ENCODE measurements around the gene CDKN2B-AS1. TPM values are rescaled to one million over a fixed set of nuclear protein-coding genes. Genes with fewer than 3 reads are reported as not detected.

The CDKN2B-AS1 gene
- total RNA-seq, 2 experiments from 2014 or later = 0.41 to 0.81 TPM

GRCh38 chr9:21967702-21968101 lies 26.9 kb upstream of the CDKN2B-AS1 start:
- intact Hi-C loops (cut with micrococcal nuclease) = loop anchor here (5.0 kb wide), 1 partner anchor 40 kb away; the partner anchor contains the start of gene CDKN2B
- H3K27me3 Mint-ChIP-seq = peaks cover 92% of the 10 kb centered on the region
- ATAC-seq (no peak), DNase-seq (no peak)
- peaks cover 9% of the 10 kb centered on the region for H3K4me1 Mint-ChIP-seq (ENCODE audit: low read depth)
- peaks cover 15% of the 10 kb centered on the region for H3K9me3 Mint-ChIP-seq
- peaks cover 15% of the 10 kb centered on the region for H3K36me3 Mint-ChIP-seq (ENCODE audit: low read depth)
- H3K27ac Mint-ChIP-seq = no peak overlapping the region
- TF ChIP-seq CTCF (IDR thresholded peaks at IDR 0.05) = no peak
- ChIA-PET CTCF (interaction anchor here (1.0 to 3.0 kb wide), 4 partner anchors 40 to 279 kb away, joined by 3 to 23 read pairs (median 5); partner anchors contain the start of gene CDKN2B), POLR2A (interaction anchor here (0.7 to 1.2 kb wide), 2 partner anchors 27 to 642 kb away, joined by 3 read pairs; partner anchors contain the start of genes CDKN2A and CDKN2B-AS1)
- H3K4me3 Mint-ChIP-seq = no peak overlapping the region

GRCh38 chr9:21968331-21969010 lies 26.1 kb upstream of the CDKN2B-AS1 start:
- intact Hi-C loops (cut with micrococcal nuclease) = loop anchor here (5.0 kb wide), 1 partner anchor 39 kb away; the partner anchor contains the start of gene CDKN2B
- Mint-ChIP-seq H3K36me3 (ENCODE audit: low read depth) (peaks cover 15% of the 10 kb centered on the region), H3K4me1 (ENCODE audit: low read depth) (peaks cover 9% of the 10 kb centered on the region)

GRCh38 chr9:21969011-21969940 lies 25.3 kb upstream of the CDKN2B-AS1 start:
- intact Hi-C loops (cut with micrococcal nuclease) = loop anchor here (5.0 kb wide), 1 partner anchor 38 kb away; the partner anchor contains the start of gene CDKN2B
- ChIA-PET CTCF (interaction anchor here (1.3 to 3.0 kb wide), 3 partner anchors 21 to 156 kb away, joined by 3 to 23 read pairs (median 7); partner anchors contain the start of gene CDKN2B), POLR2A (interaction anchor here (0.6 to 1.0 kb wide), 2 partner anchors 42 to 73 kb away, joined by 3 read pairs; no protein-coding TSS in a partner anchor)
- H3K4me3 Mint-ChIP-seq = no peak overlapping the region
- DNase-seq = no peak
- peaks cover 88% of the 10 kb centered on the region for H3K27me3 Mint-ChIP-seq
- no peak for ATAC-seq
- no peak overlapping the region for H3K27ac Mint-ChIP-seq
- peaks cover 15% of the 10 kb centered on the region for H3K36me3 Mint-ChIP-seq (ENCODE audit: low read depth)
- peaks cover 13% of the 10 kb centered on the region for H3K9me3 Mint-ChIP-seq
- H3K4me1 Mint-ChIP-seq (ENCODE audit: low read depth) = peaks cover 11% of the 10 kb centered on the region
- no peak for TF ChIP-seq CTCF (IDR thresholded peaks at IDR 0.05)

More at GRCh38 chr9:21968331-21969010, 26.1 kb upstream of the CDKN2B-AS1 start:
- ATAC-seq (no peak), DNase-seq (no peak)
- POLR2A ChIA-PET = interaction anchor here (0.7 to 1.2 kb wide), 2 partner anchors 26 to 642 kb away, joined by 3 read pairs; partner anchors contain the start of genes CDKN2A and CDKN2B-AS1
- CTCF ChIA-PET = interaction anchor here (1.0 to 3.0 kb wide), 5 partner anchors 22 to 279 kb away, joined by 3 to 23 read pairs (median 3); partner anchors contain the start of gene CDKN2B
- Mint-ChIP-seq H3K9me3 (peaks cover 13% of the 10 kb centered on the region), H3K4me3 (no peak overlapping the region), H3K27me3 (peaks cover 88% of the 10 kb centered on the region), H3K27ac (no peak overlapping the region)
- no peak for TF ChIP-seq CTCF (IDR thresholded peaks at IDR 0.05)

- intact Hi-C loops (cut with micrococcal nuclease) = loop anchor here (5.0 kb wide), 1 partner anchor 37 kb away; the partner anchor contains the start of gene CDKN2B
- DNase-seq = no peak
- peaks cover 15% of the 10 kb centered on the region for H3K36me3 Mint-ChIP-seq (ENCODE audit: low read depth)
- H3K4me1 Mint-ChIP-seq (ENCODE audit: low read depth) = peaks cover 17% of the 10 kb centered on the region
- no peak for ATAC-seq
- no peak overlapping the region for H3K27ac Mint-ChIP-seq
- POLR2A ChIA-PET = interaction anchor here (0.6 to 1.0 kb wide), 2 partner anchors 41 to 72 kb away, joined by 3 read pairs; no protein-coding TSS in a partner anchor
- peaks cover 88% of the 10 kb centered on the region for H3K27me3 Mint-ChIP-seq
- no peak for TF ChIP-seq CTCF (IDR thresholded peaks at IDR 0.05)
- no peak overlapping the region for H3K4me3 Mint-ChIP-seq
- CTCF ChIA-PET = interaction anchor here (0.8 to 4.4 kb wide), 4 partner anchors 38 to 149 kb away, joined by 3 to 37 read pairs (median 14); partner anchors contain the start of gene CDKN2B
- peaks cover 13% of the 10 kb centered on the region for H3K9me3 Mint-ChIP-seq
Observed at GRCh38 chr9:21969951-21970799, 24.4 kb upstream of the CDKN2B-AS1 start.

All from activated CD8-positive, alpha-beta T cell treated with anti-CD3 and anti-CD28 coated beads for 36 hours (primary cell).